H9 (cell line): ENCODE measurements around the gene CYBA. TPM values are rescaled to one million over a fixed set of nuclear protein-coding genes. Genes with fewer than 3 reads are reported as not detected.

Experiments used
- DNase-seq: peaks from one replicate; pipeline ENCODE4 v3.0.0-alpha.2; 2017
- H2AFZ ChIP-seq: one replicate; pipeline ENCODE4 v1.6.1; 2013; ENCODE audit warnings: mild to moderate bottlenecking, low read length, control low read depth, moderate library complexity
- H2AK5ac ChIP-seq: 2 replicates; pipeline ENCODE4 v1.6.1; 2013; ENCODE audit warnings: low read length, control low read depth, mixed read lengths; ENCODE audit not compliant: insufficient read length
- H2BK120ac ChIP-seq: one replicate; pipeline ENCODE4 v1.6.1; 2013; ENCODE audit warnings: low read depth, mild to moderate bottlenecking, low read length, control low read depth, inconsistent platforms; ENCODE audit not compliant: poor library complexity, severe bottlenecking
- H2BK12ac ChIP-seq: 2 replicates; pipeline ENCODE4 v1.6.1; 2013; ENCODE audit warnings: low read length, control low read depth, mixed read lengths, low read depth; ENCODE audit not compliant: insufficient read length
- H2BK15ac ChIP-seq: 2 replicates; pipeline ENCODE4 v1.6.1; 2013; ENCODE audit warnings: low read depth, low read length, control low read depth
- H2BK20ac ChIP-seq: one replicate; pipeline ENCODE4 v1.6.1; 2013; ENCODE audit warnings: low read depth, mild to moderate bottlenecking, low read length, control low read depth, inconsistent platforms; ENCODE audit not compliant: poor library complexity, severe bottlenecking
- H2BK5ac ChIP-seq: 2 replicates; pipeline ENCODE4 v1.6.1; 2013; ENCODE audit warnings: low read length, control low read depth, mixed read lengths; ENCODE audit not compliant: insufficient read length
- H3K14ac ChIP-seq: 2 replicates; pipeline ENCODE4 v1.6.1; 2013; ENCODE audit warnings: low read length, control low read depth; ENCODE audit not compliant: insufficient read depth
- H3K18ac ChIP-seq: 2 replicates; pipeline ENCODE4 v1.6.1; 2013; ENCODE audit warnings: low read depth, mild to moderate bottlenecking, mixed read lengths, low read length, control low read depth; ENCODE audit not compliant: insufficient read length
- H3K23ac ChIP-seq: 2 replicates; pipeline ENCODE4 v1.6.1; 2013; ENCODE audit warnings: low read length, control low read depth, mixed read lengths, low read depth; ENCODE audit not compliant: insufficient read length
- H3K23me2 ChIP-seq: 2 replicates; pipeline ENCODE4 v1.6.1; 2013; ENCODE audit warnings: low read depth, mild to moderate bottlenecking, mixed read lengths, low read length, control low read depth; ENCODE audit not compliant: insufficient read length, poor library complexity, severe bottlenecking
- H3K27ac ChIP-seq: 2 replicates; pipeline ENCODE4 v1.5.1; 2013; ENCODE audit warnings: low read length, control low read depth, mixed read lengths, low read depth; ENCODE audit not compliant: insufficient read length
- H3K27me3 ChIP-seq: 2 replicates; pipeline ENCODE4 v1.6.1; 2013; ENCODE audit warnings: low read length, control low read depth, inconsistent platforms; ENCODE audit not compliant: insufficient read depth
- H3K4ac ChIP-seq: 2 replicates; pipeline ENCODE4 v1.6.1; 2013; ENCODE audit warnings: low read depth, mild to moderate bottlenecking, control low read depth, inconsistent platforms, low read length, moderate library complexity
- H3K4me1 ChIP-seq: 2 replicates; pipeline ENCODE4 v1.6.1; 2013; ENCODE audit warnings: low read length, control low read depth, inconsistent platforms; ENCODE audit not compliant: insufficient read depth
- H3K4me2 ChIP-seq: 2 replicates; pipeline ENCODE4 v1.6.1; 2013; ENCODE audit warnings: low read length, control low read depth, mixed read lengths; ENCODE audit not compliant: insufficient read length, insufficient read depth
- H3K56ac ChIP-seq: 2 replicates; pipeline ENCODE4 v1.6.1; 2013; ENCODE audit warnings: low read depth, mild to moderate bottlenecking, mixed read lengths, low read length, control low read depth; ENCODE audit not compliant: insufficient read length
- H3K79me1 ChIP-seq: 2 replicates; pipeline ENCODE4 v1.6.1; 2013; ENCODE audit warnings: low read depth, mild to moderate bottlenecking, moderate library complexity, low read length, control low read depth, inconsistent platforms; ENCODE audit not compliant: insufficient read depth, poor library complexity, severe bottlenecking
- H3K79me2 ChIP-seq: 2 replicates; pipeline ENCODE4 v1.6.1; 2013; ENCODE audit warnings: low read length, control low read depth, inconsistent platforms; ENCODE audit not compliant: insufficient read depth
- H3K9ac ChIP-seq: 2 replicates; pipeline ENCODE4 v1.6.1; 2013; ENCODE audit warnings: low read length, control low read depth, mixed read lengths; ENCODE audit not compliant: insufficient read length; ENCODE audit errors: extremely low read depth
- H3K9me3 ChIP-seq: one replicate; pipeline ENCODE4 v1.6.1; 2013; ENCODE audit warnings: low read depth, low read length, inconsistent platforms; ENCODE audit not compliant: control insufficient read depth
- H3T11ph ChIP-seq: one replicate; pipeline ENCODE4 v1.6.1; 2013; ENCODE audit warnings: mild to moderate bottlenecking, low read length, control low read depth, inconsistent platforms
- H4K20me1 ChIP-seq: one replicate; pipeline ENCODE4 v1.6.1; 2013; ENCODE audit not compliant: control insufficient read depth, insufficient read length, insufficient read depth
- H4K5ac ChIP-seq: 2 replicates; pipeline ENCODE4 v1.6.1; 2013; ENCODE audit warnings: low read depth, mild to moderate bottlenecking, mixed read lengths, low read length, control low read depth; ENCODE audit not compliant: insufficient read length
- H4K8ac ChIP-seq: replicated peaks from 2 replicates; pipeline ENCODE4 v1.6.1; 2013; ENCODE audit warnings: low read length, control low read depth, mixed read lengths, low read depth; ENCODE audit not compliant: insufficient read length
- H4K91ac ChIP-seq: 2 replicates; pipeline ENCODE4 v1.6.1; 2013; ENCODE audit warnings: low read depth, mild to moderate bottlenecking, moderate library complexity, mixed read lengths, low read length, control low read depth; ENCODE audit not compliant: insufficient read length
- H3K27ac Mint-ChIP-seq, 3 experiments: 2 replicates in 2 of 3; 3 replicates in 1 of 3; pipeline ENCODE4 v1.8.0; 2020 to 2021; ENCODE audit warnings: mixed read lengths in 3 of 3, mild to moderate bottlenecking in 1 of 3, moderate library complexity in 1 of 3
- H3K27me3 Mint-ChIP-seq: 2 replicates; pipeline ENCODE4 v1.8.0; 2021; ENCODE audit warnings: low read depth, mild to moderate bottlenecking, moderate library complexity, mixed read lengths
- H3K36me3 Mint-ChIP-seq, 3 experiments: 2 replicates in 2 of 3; 3 replicates in 1 of 3; pipeline ENCODE4 v1.8.0; 2020 to 2021; ENCODE audit warnings: low read depth in 3 of 3, mixed read lengths in 3 of 3; ENCODE audit not compliant: insufficient read depth in 1 of 3
- H3K4me1 Mint-ChIP-seq, 2 experiments: 2 replicates each; pipeline ENCODE4 v1.8.0; 2020; ENCODE audit warnings: mixed read lengths in 2 of 2
- H3K4me3 Mint-ChIP-seq, 2 experiments: 2 replicates in 1 of 2; 3 replicates in 1 of 2; pipeline ENCODE4 v1.8.0; 2020 to 2021; ENCODE audit warnings: mild to moderate bottlenecking in 2 of 2, mixed read lengths in 2 of 2, moderate library complexity in 1 of 2
- H3K9me3 Mint-ChIP-seq, 2 experiments: 2 replicates in 1 of 2; 3 replicates in 1 of 2; pipeline ENCODE4 v1.8.0; 2020; ENCODE audit warnings: mild to moderate bottlenecking in 2 of 2, mixed read lengths in 2 of 2, moderate library complexity in 1 of 2
- WGBS: extraction: QIAGEN DNeasy Blood & Tissue Kit; methylation state at CpG from one replicate; pipeline ENCODE4 v1.1.7; 2013; ENCODE audit warnings: missing lambda C conversion rate, low lambda C conversion rate, mixed read lengths; ENCODE audit not compliant: insufficient read length; ENCODE audit errors: extremely low coverage; 5-methylcytosine and 5-hydroxymethylcytosine counted together
- total RNA-seq: library from RNA; stranded (reverse); gene quantifications from 2 replicates; pipeline ENCODE4 v1.2.1, GENCODE V29; 2021
- TF ChIP-seq, protein P1 (sequence below): fragments of 200-600 bp; sonication (generic); conservative IDR thresholded peaks from 3 replicates; pipeline ENCODE4 v1.8.0; 2021; ENCODE audit warnings: antibody characterized with exemption, mild to moderate bottlenecking

CYBA gene
- total RNA-seq, 1 experiment from 2014 or later: 153 TPM

DNA sequence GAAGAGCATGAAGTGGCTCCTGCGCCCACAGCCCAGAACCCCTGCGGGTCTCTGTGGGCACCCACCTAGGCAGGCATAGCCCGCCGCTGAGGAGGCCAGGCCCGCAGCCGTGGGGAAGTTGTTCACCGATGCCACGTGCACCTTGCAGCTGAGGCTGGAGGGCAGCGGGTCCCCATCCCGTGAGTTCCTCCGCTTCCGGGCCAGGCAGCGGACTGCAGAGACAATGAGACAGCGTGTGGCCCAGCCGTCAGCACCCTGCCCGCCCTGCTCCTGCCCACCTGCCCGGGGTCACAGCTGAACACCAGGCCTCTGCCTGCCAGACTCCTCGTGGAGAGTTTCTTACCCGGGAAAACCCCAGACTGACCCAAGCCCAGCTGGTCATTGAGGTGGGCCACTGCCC is 6.5 kb upstream of the CYBA start:
- H2AK5ac ChIP-seq: no peak overlapping the region
- no peak overlapping the region for H3K56ac ChIP-seq
- H3K27ac Mint-ChIP-seq: no peak overlapping the region
- H2BK5ac ChIP-seq: no peak overlapping the region
- no CpG with 5 or more reads among the region's 19 CpGs for WGBS
- no peak overlapping the region for H4K8ac ChIP-seq
- no peak overlapping the region for H3K4me3 Mint-ChIP-seq
- no peak overlapping the region for H3T11ph ChIP-seq
- no peak overlapping the region for H2BK15ac ChIP-seq
- no peak overlapping the region for H3K9ac ChIP-seq
- H2BK20ac ChIP-seq: no peak overlapping the region
- no peaks in the 10 kb centered on the region for H3K9me3 ChIP-seq
- H3K27me3 ChIP-seq: no peaks in the 10 kb centered on the region
- no peak overlapping the region for H2BK12ac ChIP-seq
- no peak overlapping the region for H2AFZ ChIP-seq
- no peaks in the 10 kb centered on the region for H3K27me3 Mint-ChIP-seq
- no peak overlapping the region for H3K18ac ChIP-seq
- H3K36me3 Mint-ChIP-seq: peaks cover 9 to 34% (median 30%) of the 10 kb centered on the region in 3 experiments
- H4K5ac ChIP-seq: no peak overlapping the region
- H3K4me2 ChIP-seq: no peak overlapping the region
- H3K23me2 ChIP-seq: peaks cover 5% of the 10 kb centered on the region
- no peaks in the 10 kb centered on the region for H4K20me1 ChIP-seq
- H3K4me1 Mint-ChIP-seq: peaks cover 9 to 15% of the 10 kb centered on the region in 2 experiments
- H3K79me2 ChIP-seq: peaks cover 22% of the 10 kb centered on the region; the same call in 1 of the 2 replicates
- H4K91ac ChIP-seq: no peak overlapping the region
- H3K27ac ChIP-seq: no peak overlapping the region
- TF ChIP-seq, protein P1, sequence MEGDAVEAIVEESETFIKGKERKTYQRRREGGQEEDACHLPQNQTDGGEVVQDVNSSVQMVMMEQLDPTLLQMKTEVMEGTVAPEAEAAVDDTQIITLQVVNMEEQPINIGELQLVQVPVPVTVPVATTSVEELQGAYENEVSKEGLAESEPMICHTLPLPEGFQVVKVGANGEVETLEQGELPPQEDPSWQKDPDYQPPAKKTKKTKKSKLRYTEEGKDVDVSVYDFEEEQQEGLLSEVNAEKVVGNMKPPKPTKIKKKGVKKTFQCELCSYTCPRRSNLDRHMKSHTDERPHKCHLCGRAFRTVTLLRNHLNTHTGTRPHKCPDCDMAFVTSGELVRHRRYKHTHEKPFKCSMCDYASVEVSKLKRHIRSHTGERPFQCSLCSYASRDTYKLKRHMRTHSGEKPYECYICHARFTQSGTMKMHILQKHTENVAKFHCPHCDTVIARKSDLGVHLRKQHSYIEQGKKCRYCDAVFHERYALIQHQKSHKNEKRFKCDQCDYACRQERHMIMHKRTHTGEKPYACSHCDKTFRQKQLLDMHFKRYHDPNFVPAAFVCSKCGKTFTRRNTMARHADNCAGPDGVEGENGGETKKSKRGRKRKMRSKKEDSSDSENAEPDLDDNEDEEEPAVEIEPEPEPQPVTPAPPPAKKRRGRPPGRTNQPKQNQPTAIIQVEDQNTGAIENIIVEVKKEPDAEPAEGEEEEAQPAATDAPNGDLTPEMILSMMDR: no peak
- H3K79me1 ChIP-seq: peaks cover 3% of the 10 kb centered on the region
- peaks cover 3% of the 10 kb centered on the region; the same call in 1 of the 2 replicates for H3K4me1 ChIP-seq
- H3K4ac ChIP-seq: no peak overlapping the region
- H2BK120ac ChIP-seq: no peak overlapping the region
- no peaks in the 10 kb centered on the region for H3K9me3 Mint-ChIP-seq
- H3K23ac ChIP-seq: no peak overlapping the region
- DNase-seq: no peak
- H3K14ac ChIP-seq: no peak overlapping the region
